GM18867 (cell line): ENCODE measurements around the gene MYO18A.

Source experiments
- ATAC-seq: cut with Tn5 transposase; IDR thresholded peaks from one replicate; pipeline ENCODE4 v1.9.1; 2021; ENCODE audit warnings: mild to moderate bottlenecking, moderate library complexity; ENCODE audit not compliant: unreplicated experiment

MYO18A gene

GRCh38 chr17:29038085-29038795 is 142.0 kb downstream of the MYO18A start:
- ATAC-seq = no peak

GRCh38 chr17:29037739-29038084 is 142.5 kb downstream of the MYO18A start:
- ATAC-seq = no peak

- no peak for ATAC-seq
Measured at GRCh38 chr17:29036584-29036983, 143.6 kb downstream of the MYO18A start.

- ATAC-seq = no peak
Measured at GRCh38 chr17:29034510-29034909, 145.7 kb downstream of the MYO18A start.

- ATAC-seq = no peak
Measured at GRCh38 chr17:29032857-29033197, 147.4 kb downstream of the MYO18A start.

- no peak for ATAC-seq
Measured at GRCh38 chr17:29032013-29032856, 148.0 kb downstream of the MYO18A start.

- ATAC-seq = no peak
Measured at GRCh38 chr17:29031488-29031887, 148.7 kb downstream of the MYO18A start.

GRCh38 chr17:29024316-29024952 is 155.8 kb downstream of the MYO18A start:
- no peak for ATAC-seq

GRCh38 chr17:29022074-29022473 is 158.1 kb downstream of the MYO18A start:
- no peak for ATAC-seq

- no peak for ATAC-seq
Measured at GRCh38 chr17:29021226-29021625, 159.0 kb downstream of the MYO18A start.
